Stimulated activated CD8-positive, alpha-beta memory T cell treated with anti-CD3 and anti-CD28 coated beads, Interleukin-7, amount 100 ng/mL, for 24 hours (primary cell): ENCODE measurements around the gene CSNK1A1.
A peak's percentile ranks its signal among the peaks of the same experiment; 100 is the strongest.
"Not testable (repeated sequence)": the region's sequence is repeated elsewhere in the genome, so short reads cannot be mapped to it uniquely, and the experiment has no call there.

Experiments used
- DNase-seq: peaks from one replicate; pipeline ENCODE4 v3.0.0-alpha.2; 2020; ENCODE audit warnings: low read depth

The CSNK1A1 gene

GRCh38 chr5:149572576-149573231 is 21.5 kb upstream of the CSNK1A1 start:
- no peak for DNase-seq

DNA sequence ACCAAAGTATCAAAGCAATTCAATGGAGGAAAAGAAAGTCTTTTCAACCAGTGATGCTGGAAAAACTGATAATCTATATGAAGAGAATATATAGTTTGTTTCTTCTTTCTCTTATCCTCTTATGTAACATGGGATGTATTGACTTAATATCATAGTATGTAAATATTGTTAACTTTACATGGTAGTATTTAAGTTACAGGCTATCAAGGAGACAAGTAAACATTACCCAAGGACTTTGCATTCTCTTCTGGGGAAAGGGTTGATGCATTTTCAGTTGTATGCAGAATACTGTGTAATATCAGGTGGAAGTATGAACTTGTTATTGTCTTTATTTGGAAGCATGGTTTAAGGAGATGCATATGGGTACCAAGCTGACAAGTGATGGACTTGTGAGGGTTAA is 20.9 kb upstream of the CSNK1A1 start:
- DNase-seq = no peak

DNA sequence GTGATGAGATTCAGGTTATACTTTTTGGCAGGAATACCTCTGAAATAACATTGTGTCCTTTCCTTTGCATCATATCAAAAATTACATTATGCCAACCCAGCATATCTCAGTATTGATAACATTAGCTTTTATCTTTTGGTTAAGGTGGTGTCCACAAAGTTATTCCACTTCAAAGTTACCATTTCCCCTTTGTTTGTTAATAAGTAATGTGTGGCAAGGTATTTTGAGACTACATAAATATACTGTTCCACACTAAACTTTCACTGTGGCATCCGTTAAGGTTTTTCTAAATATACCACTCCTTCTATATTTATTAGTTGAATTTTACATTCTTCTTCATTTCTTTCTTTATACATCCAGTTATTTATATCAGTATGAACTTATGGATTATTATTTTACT is 16.0 kb upstream of the CSNK1A1 start:
- no peak for DNase-seq

DNA sequence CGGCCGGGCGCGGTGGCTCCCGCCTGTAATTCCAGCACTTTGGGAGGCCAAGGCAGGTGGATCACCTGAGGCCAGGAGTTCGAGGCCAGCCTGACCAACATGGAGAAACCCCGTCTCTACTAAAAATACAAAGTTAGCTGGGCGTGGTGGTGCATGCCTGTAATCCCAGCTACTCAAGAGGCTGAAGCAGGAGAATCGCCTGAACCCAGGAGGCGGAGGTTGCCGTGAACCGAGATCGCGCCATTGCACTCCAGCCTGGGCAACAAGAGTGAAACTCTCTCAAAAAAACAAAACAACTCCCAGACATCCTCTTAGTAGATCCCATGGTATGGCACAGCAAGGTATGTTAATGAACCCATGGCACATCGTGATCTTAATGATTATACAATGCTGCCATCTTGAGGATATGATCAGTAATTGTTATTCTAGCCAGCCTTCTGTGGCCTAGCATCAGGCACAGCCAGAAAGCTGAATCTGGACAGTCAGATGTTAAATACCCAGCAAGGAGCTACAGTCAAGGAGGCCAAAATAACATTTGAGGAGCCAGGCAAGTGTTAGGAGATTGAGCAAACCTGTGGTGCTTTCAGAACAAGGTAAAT is 13.4 kb upstream of the CSNK1A1 start:
- DNase-seq = not testable (repeated sequence)

- no peak for DNase-seq
Measured at GRCh38 chr5:149563466-149563865, 12.2 kb upstream of the CSNK1A1 start.

- no peak for DNase-seq
Measured at GRCh38 chr5:149561848-149562247, 10.6 kb upstream of the CSNK1A1 start.

DNA sequence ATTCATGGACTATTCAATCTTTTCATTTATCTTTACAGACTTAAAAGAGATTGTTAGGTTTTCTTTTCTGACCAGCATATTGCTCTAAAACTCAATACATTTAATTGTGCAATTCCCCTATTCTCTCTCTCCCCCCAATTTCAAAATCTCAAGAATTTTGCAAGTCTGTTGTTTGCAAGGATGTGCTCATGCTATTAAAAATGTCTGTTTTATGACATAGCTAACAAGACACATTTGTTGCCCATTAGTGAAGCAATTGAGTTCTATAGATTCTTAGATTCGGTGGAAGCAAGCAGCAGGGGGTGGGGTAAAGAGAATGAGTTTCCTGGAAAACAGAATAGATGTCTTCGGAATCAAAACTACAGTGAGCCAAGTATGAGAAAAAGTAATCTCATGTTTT is 8.5 kb upstream of the CSNK1A1 start:
- no peak for DNase-seq

- no peak for DNase-seq
Measured at GRCh38 chr5:149552553-149553160, 1.4 kb upstream of the CSNK1A1 start.

DNA sequence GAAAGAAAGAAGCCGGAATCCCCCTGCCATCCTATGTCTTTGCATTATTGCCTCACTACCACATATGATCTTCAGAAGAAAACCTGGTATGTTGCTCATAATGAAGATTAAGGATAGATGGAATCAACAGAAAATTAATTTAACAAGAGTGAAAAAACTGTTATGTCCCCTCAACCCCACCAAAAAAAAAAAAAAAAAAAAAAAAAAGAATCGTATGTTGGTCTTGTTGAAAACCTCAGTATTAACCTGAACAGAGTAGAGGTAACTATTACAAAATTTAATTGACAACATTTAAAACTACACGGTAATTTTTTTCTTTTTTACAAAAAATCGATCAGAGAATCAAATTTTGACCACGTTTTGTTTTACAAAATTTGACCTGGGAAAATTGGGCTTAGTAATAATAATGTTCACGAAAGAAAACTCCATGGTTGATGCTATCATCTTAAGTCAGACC is 827 bp upstream of the CSNK1A1 start:
- DNase-seq = no peak

DNA sequence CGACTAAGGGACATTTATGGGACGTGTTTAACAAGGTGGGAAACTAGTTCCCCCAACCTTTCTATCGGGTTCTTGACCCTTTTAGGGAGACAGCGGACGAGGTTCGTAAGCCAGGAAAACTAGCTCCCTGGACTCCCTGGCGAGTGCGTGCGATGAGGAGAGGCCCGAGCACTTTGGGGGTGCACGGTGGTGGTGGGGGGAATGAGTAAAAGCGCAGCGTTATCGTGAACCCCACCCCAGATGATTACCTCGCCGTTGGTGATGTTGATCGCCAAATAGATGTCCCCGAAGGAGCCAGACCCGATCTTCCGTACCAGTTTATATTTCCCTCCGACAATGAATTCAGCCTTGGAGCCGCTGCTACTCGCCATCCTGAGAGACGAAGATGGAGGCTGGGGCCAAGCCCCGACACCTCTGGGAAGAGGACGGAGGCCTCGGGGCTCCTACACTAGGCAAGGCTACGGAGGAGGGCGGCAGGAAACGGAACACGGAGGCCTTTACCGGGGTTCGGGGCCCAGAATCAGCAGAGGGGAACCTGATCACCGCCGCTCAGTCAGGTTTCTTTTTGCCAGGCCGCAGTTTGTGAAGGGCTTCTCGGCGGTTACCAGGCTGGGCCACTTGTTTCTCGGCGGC is 529 bp downstream of the CSNK1A1 start:
- DNase-seq = peak; percentile 13

DNA sequence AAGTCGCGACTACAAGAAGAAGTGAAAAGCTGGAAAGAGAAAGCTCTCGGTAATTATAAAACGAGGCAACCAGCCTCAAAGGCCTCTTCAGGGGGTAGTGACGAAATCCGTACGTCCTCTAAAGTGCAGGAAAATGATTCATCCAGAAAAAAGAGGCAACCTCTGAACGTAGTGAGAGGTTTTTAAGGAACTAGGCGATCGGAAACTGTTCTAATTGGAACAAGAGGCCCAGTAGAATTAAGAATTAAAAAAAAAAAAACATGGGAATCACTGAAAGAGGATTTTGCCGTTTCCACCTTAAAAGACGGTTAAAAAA is 1.0 kb downstream of the CSNK1A1 start:
- no peak for DNase-seq

DNA sequence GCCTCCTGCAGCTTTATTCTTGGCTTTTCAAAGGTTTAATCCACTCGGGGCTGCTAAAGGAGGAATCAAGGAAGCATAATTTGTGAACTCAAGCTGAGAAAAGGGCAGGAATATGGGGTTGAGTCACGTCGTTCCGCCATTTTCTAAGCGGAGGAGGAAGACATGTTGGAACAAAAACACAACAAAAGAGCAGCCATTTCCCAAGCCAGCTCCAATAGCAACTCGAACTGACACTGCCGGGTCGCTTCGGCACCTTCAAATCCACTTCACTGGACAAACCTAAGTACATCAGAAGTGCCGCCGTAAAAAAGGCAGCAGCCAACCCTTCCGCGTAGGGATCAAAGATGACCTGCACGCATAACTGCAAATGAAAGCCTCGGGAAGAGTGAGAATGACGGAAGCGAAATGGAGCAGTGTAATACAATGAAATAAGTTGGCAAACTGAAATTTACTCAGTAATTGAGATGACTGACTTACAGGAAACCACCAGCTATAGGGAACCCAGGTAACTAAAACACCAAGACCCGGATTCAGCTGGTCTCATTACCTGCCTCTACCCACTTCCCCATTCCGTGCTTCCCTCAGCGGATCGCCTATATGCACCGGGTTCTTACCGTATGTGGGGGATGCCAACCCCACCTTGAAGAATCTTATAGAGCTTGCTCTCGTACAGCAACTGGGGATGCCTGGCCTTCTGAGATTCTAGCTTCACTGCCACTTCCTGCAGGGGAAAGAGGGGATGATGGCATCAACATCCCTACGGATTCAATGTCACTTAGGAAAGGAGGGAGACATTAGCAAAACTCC is 1.6 kb downstream of the CSNK1A1 start:
- peak; percentile 10 for DNase-seq

- no peak for DNase-seq
Measured at GRCh38 chr5:149546974-149547373, 4.3 kb downstream of the CSNK1A1 start.

DNA sequence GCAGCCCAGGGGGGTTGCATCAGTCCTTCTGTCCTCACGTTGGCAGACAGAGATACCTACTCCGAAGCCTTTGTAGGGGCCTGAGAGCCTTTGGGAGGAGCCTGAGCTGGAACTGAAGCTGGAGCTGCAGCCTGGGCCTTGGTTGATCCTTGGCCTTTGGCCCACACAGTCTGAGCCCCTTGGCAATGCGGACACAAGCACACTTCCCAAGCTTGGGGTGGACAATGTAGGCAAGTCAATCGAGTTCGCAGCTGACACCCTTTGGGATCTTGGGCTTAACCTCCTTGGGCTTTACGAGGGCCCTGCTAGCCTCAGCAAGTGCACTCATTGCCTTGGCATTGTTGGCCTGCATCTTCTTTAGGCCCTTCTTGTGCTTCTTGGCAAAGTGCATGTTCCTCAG is 5.9 kb downstream of the CSNK1A1 start:
- no peak for DNase-seq

GRCh38 chr5:149544028-149544420 is 7.2 kb downstream of the CSNK1A1 start:
- no peak for DNase-seq

DNA sequence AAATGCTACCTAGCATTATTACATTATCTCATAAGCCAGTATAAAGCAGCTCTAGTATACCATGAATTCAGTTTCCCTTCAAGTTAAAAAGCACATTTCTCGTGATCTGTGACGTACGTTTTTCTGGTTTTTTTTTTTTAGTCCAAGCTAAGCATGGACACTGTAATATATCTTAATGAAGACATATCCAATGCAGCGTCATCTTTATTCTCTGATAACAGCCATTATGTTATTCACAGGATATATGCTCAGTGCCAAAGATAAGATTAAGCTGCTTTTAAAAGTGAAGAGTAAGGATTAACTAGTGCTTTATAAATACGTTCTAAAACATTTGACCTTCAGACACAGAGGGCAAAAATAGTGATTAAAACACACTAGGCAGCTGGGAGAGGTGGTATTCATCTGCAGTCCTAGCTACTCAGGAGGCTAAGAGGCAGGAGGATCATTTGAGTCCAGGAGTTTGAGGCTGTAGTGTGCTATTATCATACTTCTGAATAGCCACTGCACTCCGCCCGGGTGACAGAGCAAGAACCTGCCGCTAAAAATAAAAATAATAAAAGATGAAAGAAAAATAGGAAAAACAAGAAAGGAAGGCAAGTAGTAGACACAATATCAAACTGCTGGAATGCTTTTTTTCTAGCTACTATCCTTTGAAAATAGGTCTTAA is 7.7 kb downstream of the CSNK1A1 start:
- no peak for DNase-seq

DNA sequence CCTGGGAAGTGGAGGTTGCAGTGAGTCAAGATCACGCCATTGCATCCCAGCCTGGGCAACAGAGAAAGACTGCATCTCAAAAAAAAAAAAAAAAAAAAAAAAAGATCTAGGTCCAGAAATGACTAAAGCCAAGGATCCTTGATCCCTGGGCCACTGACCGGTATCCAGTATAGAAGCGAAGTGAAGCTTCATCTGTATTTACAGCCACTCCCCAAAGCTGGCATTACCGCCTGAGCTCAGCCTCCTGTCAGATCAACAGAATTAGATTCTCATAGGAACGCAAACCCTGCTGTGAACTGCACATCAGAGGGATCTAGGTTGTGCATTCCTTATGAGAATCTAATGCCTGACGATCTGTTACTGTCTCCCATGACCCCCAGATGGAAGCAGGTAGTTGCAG is 9.3 kb downstream of the CSNK1A1 start:
- no peak for DNase-seq

DNA sequence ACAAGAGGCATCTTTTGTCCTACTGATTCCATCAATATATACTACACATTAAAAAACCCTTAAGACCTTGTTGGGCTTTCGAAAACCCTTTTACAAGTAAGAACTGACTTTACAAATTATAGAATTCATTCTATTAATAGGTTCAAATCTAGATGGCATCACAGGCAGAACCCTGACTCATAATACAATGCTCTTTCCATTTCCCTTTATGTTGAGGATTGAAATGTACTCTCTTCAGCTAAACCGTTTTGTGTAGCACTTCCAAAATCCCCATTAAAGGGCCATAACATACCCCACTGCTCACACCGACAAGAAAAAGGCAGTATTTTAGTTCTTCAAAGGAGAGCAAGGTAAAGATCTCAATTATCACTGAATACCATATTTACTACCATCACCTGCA is 11.2 kb downstream of the CSNK1A1 start:
- DNase-seq = no peak

- no peak for DNase-seq
Measured at GRCh38 chr5:149537374-149537975, 13.8 kb downstream of the CSNK1A1 start.

- DNase-seq = not testable (repeated sequence)
Measured at GRCh38 chr5:149535787-149536186, 15.5 kb downstream of the CSNK1A1 start.

DNA sequence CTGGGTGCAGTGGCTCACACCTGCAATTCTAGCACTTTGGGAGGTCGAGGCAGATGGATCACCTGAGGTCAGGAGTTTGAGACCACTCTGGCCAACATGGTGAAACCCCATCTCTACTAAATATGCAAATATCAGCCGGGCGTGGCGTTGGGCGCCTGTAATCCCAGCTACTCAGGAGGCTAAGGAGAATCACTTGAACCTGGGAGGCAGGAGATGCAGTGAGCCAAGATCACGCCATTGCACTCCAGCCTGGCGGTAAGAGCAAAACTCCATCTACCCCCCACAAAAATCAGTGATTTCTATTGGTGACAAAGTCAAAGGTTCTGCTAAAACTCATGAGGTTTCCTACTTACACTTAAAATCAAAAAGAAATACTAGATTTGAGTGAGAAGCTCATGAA is 18.8 kb downstream of the CSNK1A1 start:
- DNase-seq = no peak

DNA sequence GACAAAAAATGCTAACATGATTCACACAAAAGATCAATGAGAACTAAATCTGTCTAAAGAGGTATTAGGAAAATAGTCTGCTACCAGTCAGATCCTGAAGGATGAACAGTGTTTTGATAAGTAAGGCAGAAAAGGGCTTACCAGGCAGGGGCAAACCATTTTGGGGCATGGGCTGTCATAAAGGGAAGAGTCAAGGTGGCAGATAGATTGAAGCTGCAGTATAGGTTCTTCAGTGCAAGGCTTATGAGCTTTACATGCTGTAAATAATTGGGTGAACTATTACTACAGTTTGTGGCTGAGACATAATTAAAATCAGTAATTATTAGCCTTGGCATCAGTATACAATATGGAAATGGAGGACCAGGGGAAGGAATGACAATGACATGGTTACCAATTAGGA is 21.8 kb downstream of the CSNK1A1 start:
- DNase-seq = no peak
